ENCODE data around the gene BCL2L12.

BCL2L12 gene

GRCh38 chr19:49657493-49658138, 8.1 kb upstream of the BCL2L12 start:
- TF ChIP-seq PPARA (CRISPR knock-in tag; IDR thresholded peaks at IDR 0.05; ENCODE audit: borderline replicate concordance) (no peak), TOX (CRISPR knock-in tag; IDR thresholded peaks at IDR 0.05; ENCODE audit: borderline replicate concordance) (no peak), TSHZ2 (CRISPR knock-in tag; IDR thresholded peaks at IDR 0.05) (no peak), RARB (CRISPR knock-in tag; IDR thresholded peaks at IDR 0.05) (no peak), TCF4 (CRISPR knock-in tag; IDR thresholded peaks at IDR 0.05; ENCODE audit: borderline replicate concordance) (no peak), ZNF565 (CRISPR knock-in tag; conservative IDR thresholded peaks at IDR 0.05; ENCODE audit: low read depth) (no peak), POU6F1 (CRISPR knock-in tag; IDR thresholded peaks at IDR 0.05; ENCODE audit: borderline replicate concordance, low read depth) (no peak), ZNF70 (CRISPR knock-in tag; IDR thresholded peaks at IDR 0.05) (no peak)
- ATAC-seq, result no peak

- ATAC-seq, result no peak
- TF ChIP-seq TOX (CRISPR knock-in tag; IDR thresholded peaks at IDR 0.05; ENCODE audit: borderline replicate concordance) (no peak), ZNF70 (CRISPR knock-in tag; IDR thresholded peaks at IDR 0.05) (no peak), BACH2 (CRISPR knock-in tag; IDR thresholded peaks at IDR 0.05; ENCODE audit: borderline replicate concordance) (no peak), TCF4 (CRISPR knock-in tag; IDR thresholded peaks at IDR 0.05; ENCODE audit: borderline replicate concordance) (no peak), ZFP30 (CRISPR knock-in tag; IDR thresholded peaks at IDR 0.05) (no peak), SNAI2 (CRISPR knock-in tag; IDR thresholded peaks at IDR 0.05) (no peak), ISL1 (CRISPR knock-in tag; IDR thresholded peaks at IDR 0.05) (no peak), ARNTL (CRISPR knock-in tag; IDR thresholded peaks at IDR 0.05; ENCODE audit: borderline replicate concordance, low read depth) (no peak), ZC3H10 (CRISPR knock-in tag; IDR thresholded peaks at IDR 0.05) (no peak), GLIS3 (CRISPR knock-in tag; IDR thresholded peaks at IDR 0.05) (no peak), CREB5 (CRISPR knock-in tag; IDR thresholded peaks at IDR 0.05; ENCODE audit: low read depth) (no peak), CSDC2 (CRISPR knock-in tag; IDR thresholded peaks at IDR 0.05) (no peak), TSHZ2 (CRISPR knock-in tag; IDR thresholded peaks at IDR 0.05) (no peak), OSR1 (CRISPR knock-in tag; IDR thresholded peaks at IDR 0.05) (no peak), RARB (CRISPR knock-in tag; IDR thresholded peaks at IDR 0.05) (no peak), PATZ1 (CRISPR knock-in tag; IDR thresholded peaks at IDR 0.05; ENCODE audit: borderline replicate concordance) (no peak), POU6F1 (CRISPR knock-in tag; IDR thresholded peaks at IDR 0.05; ENCODE audit: borderline replicate concordance, low read depth) (no peak), ZNF565 (CRISPR knock-in tag; conservative IDR thresholded peaks at IDR 0.05; ENCODE audit: low read depth) (no peak), ZNF8 (CRISPR knock-in tag; IDR thresholded peaks at IDR 0.05) (no peak)
Measured at GRCh38 chr19:49658139-49658517, 7.6 kb upstream of the BCL2L12 start.
